Measurements from ENCODE around the gene NRARP.
"Not testable (repeated sequence)": the region's sequence is repeated elsewhere in the genome, so short reads cannot be mapped to it uniquely, and the experiment has no call there.

GRCh38 chr9:137327641-137328550 is 25.8 kb upstream of the NRARP start:
- not testable (repeated sequence) for TF ChIP-seq SREBF2 (IDR thresholded peaks at IDR 0.05; ENCODE audit: low read length); CTCF (IDR thresholded peaks at IDR 0.05 in 2 of 3, conservative IDR thresholded peaks at IDR 0.05 in 1 of 3; ENCODE audit: control insufficient read depth in 2 of 3, extremely low read depth in 1 of 3, insufficient read depth in 1 of 3, low read depth in 3 of 3, low read length in 3 of 3); PBX3 (IDR thresholded peaks at IDR 0.05; ENCODE audit: insufficient replicate concordance, low read depth, low read length); NFYB (IDR thresholded peaks at IDR 0.05; ENCODE audit: insufficient read depth, low read depth, low read length); CHD1 (IDR thresholded peaks at IDR 0.05; ENCODE audit: low read depth, low read length); EZH2 (IDR thresholded peaks at IDR 0.05; ENCODE audit: borderline replicate concordance, control insufficient read depth, low read depth, low read length); GABPA (IDR thresholded peaks at IDR 0.05; ENCODE audit: low read depth); ELK1 (IDR thresholded peaks at IDR 0.05; ENCODE audit: low read depth, low read length); EP300 (IDR thresholded peaks at IDR 0.05; ENCODE audit: borderline replicate concordance in 1 of 2, control insufficient read depth in 1 of 2, low read depth in 2 of 2, low read length in 2 of 2); NR2F1 (conservative IDR thresholded peaks at IDR 0.05)

Measured in GM12878 (cell line).